ENCODE results near the gene LITAF. TPM values are rescaled to one million over a fixed set of nuclear protein-coding genes. Genes with fewer than 3 reads are reported as not detected.

LITAF gene
- total RNA-seq, 1 donor from 2014 or later = 42.5 TPM

GRCh38 chr16:11521055-11521454 lies 65.7 kb downstream of the LITAF start:
- no peak for DNase-seq (ENCODE audit: low spot score)
- Histone ChIP-seq H2AFZ (replicated peaks) (no peak overlapping the region), H3K79me2 (ENCODE audit: low read depth) (no peaks in the 10 kb centered on the region), H3K36me3 (no peaks in the 10 kb centered on the region), H3K9ac (no peak overlapping the region), H3K27me3 (no peaks in the 10 kb centered on the region), H3K9me3 (ENCODE audit: low read depth) (no peaks in the 10 kb centered on the region), H3F3A (ENCODE audit: low read depth) (peaks cover 5% of the 10 kb centered on the region), H4K20me1 (ENCODE audit: low read depth) (no peaks in the 10 kb centered on the region), H3K27ac (no peak overlapping the region), H3K4me3 (no peak overlapping the region), H3K4me2 (no peak overlapping the region), H3K4me1 (peaks cover 16% of the 10 kb centered on the region)
- H3K27ac Mint-ChIP-seq = no peak overlapping the region
- peaks cover 22% of the 10 kb centered on the region for H3K4me1 Mint-ChIP-seq
- TF ChIP-seq EZH2 (IDR thresholded peaks at IDR 0.05) (no peak), EZH2phosphoT487 (IDR thresholded peaks at IDR 0.05) (no peak), CTCF (IDR thresholded peaks at IDR 0.05) (no peak)
- no peaks in the 10 kb centered on the region for H3K36me3 Mint-ChIP-seq
- no peak overlapping the region for H3K4me3 Mint-ChIP-seq
- H3K27me3 Mint-ChIP-seq (ENCODE audit: insufficient read depth, low read depth) = peaks cover 7% of the 10 kb centered on the region
- peaks cover 14% of the 10 kb centered on the region for H3K9me3 Mint-ChIP-seq

GRCh38 chr16:11520442-11520841 lies 66.3 kb downstream of the LITAF start:
- no peak overlapping the region for H3K4me3 ChIP-seq
- H3K27ac Mint-ChIP-seq = no peak overlapping the region
- H3K4me2 ChIP-seq = no peak overlapping the region
- peaks cover 7% of the 10 kb centered on the region for H3K27me3 Mint-ChIP-seq (ENCODE audit: insufficient read depth, low read depth)
- no peak overlapping the region for H3K27ac ChIP-seq
- H3K4me3 Mint-ChIP-seq = no peak overlapping the region
- no peaks in the 10 kb centered on the region for H3K27me3 ChIP-seq
- H3K36me3 ChIP-seq = no peaks in the 10 kb centered on the region
- no peak for DNase-seq (ENCODE audit: low spot score)
- peaks cover 5% of the 10 kb centered on the region for H3F3A ChIP-seq (ENCODE audit: low read depth)
- H3K9me3 ChIP-seq (ENCODE audit: low read depth) = no peaks in the 10 kb centered on the region
- TF ChIP-seq EZH2phosphoT487 (IDR thresholded peaks at IDR 0.05) = no peak
- TF ChIP-seq EZH2 (IDR thresholded peaks at IDR 0.05) = no peak
- no peak for TF ChIP-seq CTCF (IDR thresholded peaks at IDR 0.05)
- no peaks in the 10 kb centered on the region for H4K20me1 ChIP-seq (ENCODE audit: low read depth)
- no peak overlapping the region for H3K9ac ChIP-seq
- no peak overlapping the region for H2AFZ ChIP-seq (replicated peaks)
- no peaks in the 10 kb centered on the region for H3K79me2 ChIP-seq (ENCODE audit: low read depth)
- H3K36me3 Mint-ChIP-seq = no peaks in the 10 kb centered on the region
- peaks cover 16% of the 10 kb centered on the region for H3K4me1 ChIP-seq
- H3K9me3 Mint-ChIP-seq = peaks cover 14% of the 10 kb centered on the region
- peaks cover 22% of the 10 kb centered on the region for H3K4me1 Mint-ChIP-seq

- H3K79me2 ChIP-seq (ENCODE audit: low read depth) = no peaks in the 10 kb centered on the region
- peaks cover 28% of the 10 kb centered on the region for H3K4me1 Mint-ChIP-seq
- no peak overlapping the region for H3K4me2 ChIP-seq
- H3K9me3 ChIP-seq (ENCODE audit: low read depth) = no peaks in the 10 kb centered on the region
- H3F3A ChIP-seq (ENCODE audit: low read depth) = peaks cover 5% of the 10 kb centered on the region
- H3K27me3 ChIP-seq = no peaks in the 10 kb centered on the region
- H3K27ac Mint-ChIP-seq = peak overlapping the region; percentile 96
- no peaks in the 10 kb centered on the region for H4K20me1 ChIP-seq (ENCODE audit: low read depth)
- no peaks in the 10 kb centered on the region for H3K36me3 ChIP-seq
- H3K4me3 Mint-ChIP-seq = peak overlapping the region; percentile 64
- no peak for TF ChIP-seq EZH2phosphoT487 (IDR thresholded peaks at IDR 0.05)
- TF ChIP-seq CTCF (IDR thresholded peaks at IDR 0.05) = no peak
- TF ChIP-seq EZH2 (IDR thresholded peaks at IDR 0.05) = no peak
- peak; percentile 25 for DNase-seq (ENCODE audit: low spot score)
- H3K27ac ChIP-seq = no peak overlapping the region
- H3K27me3 Mint-ChIP-seq (ENCODE audit: insufficient read depth, low read depth) = peaks cover 5% of the 10 kb centered on the region
- no peaks in the 10 kb centered on the region for H3K36me3 Mint-ChIP-seq
- H2AFZ ChIP-seq (replicated peaks) = peak overlapping the region; percentile 52
- peaks cover 15% of the 10 kb centered on the region for H3K4me1 ChIP-seq
- H3K9ac ChIP-seq = no peak overlapping the region
- peaks cover 14% of the 10 kb centered on the region for H3K9me3 Mint-ChIP-seq
- no peak overlapping the region for H3K4me3 ChIP-seq
These were observed 68.8 kb downstream of the LITAF start for GRCh38 chr16:11517961-11518360.

All from neural progenitor cell (in vitro differentiated cells).